PFSK-1 (cell line): ENCODE data around the gene LARP1.

Source experiments
- FOXP2 ChIP-seq: optimal IDR thresholded peaks from 2 replicates; pipeline ENCODE3; 2011; ENCODE audit warnings: borderline replicate concordance, control low read depth, inconsistent platforms; ENCODE audit not compliant: insufficient read depth; ENCODE audit errors: extremely low read length, extremely low read depth
- POLR2AphosphoS5 ChIP-seq: IDR thresholded peaks from 2 replicates; pipeline ENCODE4 v1.6.1; 2012; ENCODE audit warnings: low read depth, mild to moderate bottlenecking, control low read depth, low read length, moderate library complexity
- REST ChIP-seq, 2 experiments: IDR thresholded peaks; 2 replicates each; pipeline versions ENCODE4 v1.6.1 to v1.8.0; 2011 to 2012; ENCODE audit warnings: low read depth in 2 of 2, low read length in 2 of 2, control low read depth in 1 of 2, inconsistent platforms in 1 of 2, mild to moderate bottlenecking in 1 of 2, moderate library complexity in 1 of 2; ENCODE audit not compliant: insufficient read depth in 1 of 2
- SIN3A ChIP-seq: IDR thresholded peaks from 2 replicates; pipeline ENCODE4 v1.6.1; 2012; ENCODE audit warnings: mild to moderate bottlenecking, low read length, moderate library complexity, borderline replicate concordance; ENCODE audit not compliant: insufficient read depth
- TAF1 ChIP-seq: IDR thresholded peaks from 2 replicates; pipeline ENCODE4 v1.6.1; 2012; ENCODE audit warnings: low read length, control low read depth, borderline replicate concordance; ENCODE audit not compliant: insufficient read depth

LARP1 gene

GRCh38 chr5:154830596-154830995 lies 75.4 kb downstream of the LARP1 start:
- TF ChIP-seq REST (IDR thresholded peaks at IDR 0.05; ENCODE audit: insufficient read depth in 1 of 2, low read depth in 2 of 2, low read length in 2 of 2) (no peak), TAF1 (no peak), SIN3A (no peak), POLR2AphosphoS5 (no peak), FOXP2 (no peak)

GRCh38 chr5:154831451-154831850 lies 76.3 kb downstream of the LARP1 start:
- no peak for TF ChIP-seq TAF1

- TF ChIP-seq SIN3A (no peak), POLR2AphosphoS5 (no peak), TAF1 (no peak), FOXP2 (no peak), REST (IDR thresholded peaks at IDR 0.05; ENCODE audit: insufficient read depth in 1 of 2, low read depth in 2 of 2, low read length in 2 of 2) (no peak)
Observed at GRCh38 chr5:154834053-154834452, 78.9 kb downstream of the LARP1 start.

GRCh38 chr5:154836225-154836624 lies 81.0 kb downstream of the LARP1 start:
- TF ChIP-seq TAF1 (no peak), FOXP2 (no peak), REST (IDR thresholded peaks at IDR 0.05; ENCODE audit: insufficient read depth in 1 of 2, low read depth in 2 of 2, low read length in 2 of 2) (no peak), SIN3A (no peak)

- no peak for TF ChIP-seq REST (IDR thresholded peaks at IDR 0.05; ENCODE audit: insufficient read depth in 1 of 2, low read depth in 2 of 2, low read length in 2 of 2)
- no peak for TF ChIP-seq TAF1
- no peak for TF ChIP-seq POLR2AphosphoS5
- TF ChIP-seq SIN3A: no peak
- no peak for TF ChIP-seq FOXP2
Observed at GRCh38 chr5:154837009-154837901, 82.1 kb downstream of the LARP1 start.
